Stomach (tissue), 9 donors: ENCODE results near the gene MRPL34. TPM values are rescaled to one million over a fixed set of nuclear protein-coding genes. Genes with fewer than 3 reads are reported as not detected.

Experiments
- DNase-seq, 2 donors: peaks; one replicate each; pipeline versions ENCODE4 v3.0.0 to v3.0.0-alpha.2; 2013 to 2019
- H3K27ac ChIP-seq, 5 donors: fragments of 200-600 bp in 4 of 5; sonication (generic) in 4 of 5; one replicate each; pipeline ENCODE4 v1.5.1; 2013 to 2019; ENCODE audit warnings: mild to moderate bottlenecking in 1 of 5, moderate library complexity in 1 of 5
- H3K27me3 ChIP-seq, 3 donors: fragments of 200-600 bp; sonication (generic); one replicate each; pipeline ENCODE4 v1.5.1; 2017 to 2019; ENCODE audit warnings: mixed run types in 1 of 3
- H3K36me3 ChIP-seq, 4 donors: fragments of 200-600 bp; sonication (generic); 1 replicate in 3 of 4; 2 replicates in 1 of 4; pipeline ENCODE4 v1.5.1; 2016 to 2019
- H3K4me1 ChIP-seq, 4 donors: fragments of 200-600 bp; sonication (generic); one replicate each; pipeline ENCODE4 v1.5.1; 2016 to 2019
- H3K4me3 ChIP-seq, 4 donors: fragments of 200-600 bp; sonication (generic) in 3 of 4; one replicate each; pipeline ENCODE4 v1.5.1; 2016 to 2019; ENCODE audit warnings: mild to moderate bottlenecking in 1 of 4
- H3K9me3 ChIP-seq, 4 donors: fragments of 200-600 bp; sonication (generic); one replicate each; pipeline ENCODE4 v1.5.1; 2016 to 2019
- EP300 ChIP-seq: sonication (generic); formaldehyde crosslinking; IDR thresholded peaks from one replicate; pipeline ENCODE4 v1.6.1; 2017; ENCODE audit warnings: antibody characterized with exemption
- POLR2A ChIP-seq, 4 donors: fragments of 450-650 bp; IDR thresholded peaks; one replicate each; pipeline ENCODE4 v1.6.1; 2016; ENCODE audit warnings: antibody characterized with exemption in 4 of 4, control low read depth in 2 of 4, mild to moderate bottlenecking in 1 of 4, moderate library complexity in 1 of 4
- POLR2AphosphoS5 ChIP-seq, 3 donors: sonication (generic); formaldehyde crosslinking; IDR thresholded peaks; one replicate each; pipeline ENCODE4 v1.6.1; 2016; ENCODE audit warnings: antibody characterized with exemption in 3 of 3
- WGBS, 5 donors: extraction: QIAGEN DNeasy Blood & Tissue Kit in 3 of 5; methylation state at CpG; one replicate each; pipeline versions ENCODE4 v1.1.5 to v1.1.7; 2013 to 2018; 5-methylcytosine and 5-hydroxymethylcytosine counted together
- intact Hi-C: fragments of 100-400 bp; cut with DNase I; formaldehyde crosslinking; loops from one replicate; pipeline ENCODE4 v1.15.1; 2023; ENCODE audit warnings: low total_unique reads
- polyA plus RNA-seq, 3 donors: library from polyadenylated mRNA; stranded (reverse); fragments of 200-250 nt; gene quantifications; one replicate each; pipeline ENCODE4 v1.2.3, GENCODE V29; 2013
- total RNA-seq, 5 donors: library from RNA; depleted of rRNA; stranded (reverse); fragments of >200 nt; gene quantifications; one replicate each; pipeline versions ENCODE4 v1.1.0 to v1.2.3, GENCODE V29; 2014 to 2016
- TF ChIP-seq, protein P1 (sequence below), 7 experiments: fragments of 450-650 bp in 4 of 7; fragments of 200-600 bp in 3 of 7; sonication (generic) in 3 of 7; IDR thresholded peaks; one replicate each; pipeline ENCODE4 v1.5.1; 2016 to 2019; ENCODE audit warnings: antibody characterized with exemption in 7 of 7, control low read depth in 2 of 7, mild to moderate bottlenecking in 1 of 7
- donor health status: healthy with polysubstance abuse.
- donor health status: Bipolar disorder and iron deficiency.
- donor health status: healthy.

Gene MRPL34
- total and polyA plus RNA-seq, 8 donors = 6.6 to 200 (median 155) TPM

DNA sequence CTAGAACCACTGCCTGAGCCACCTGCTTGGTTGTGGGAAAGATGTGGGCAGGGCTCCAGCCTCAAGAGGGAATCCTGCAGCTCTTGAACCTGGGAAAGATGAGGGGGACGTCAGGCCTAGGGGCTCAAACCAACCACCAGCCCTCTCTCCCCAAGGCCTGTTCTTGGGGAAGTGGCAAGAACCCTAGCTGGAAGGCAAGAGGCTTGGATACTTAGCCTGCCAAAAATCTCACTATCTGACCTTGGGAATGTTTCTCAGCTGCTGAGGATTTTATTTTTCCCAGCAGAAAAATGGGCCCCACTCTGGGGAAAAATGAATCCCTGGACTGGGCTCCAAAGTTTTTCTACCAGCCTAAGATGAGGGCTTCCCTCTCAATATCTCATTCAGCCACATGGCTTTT, 45.7 kb upstream of the MRPL34 start:
- Histone ChIP-seq H3K4me3 (no peak overlapping the region), H3K36me3 (no peaks in the 10 kb centered on the region), H3K27ac (no peak overlapping the region), H3K9me3 (peaks cover 0 to 9% (median 4%) of the 10 kb centered on the region in 4 donors), H3K4me1 (peaks cover 0 to 5% (median 0%) of the 10 kb centered on the region in 4 donors), H3K27me3 (no peaks in the 10 kb centered on the region)
- no peak for TF ChIP-seq EP300
- no peak for TF ChIP-seq POLR2AphosphoS5 (IDR thresholded peaks at IDR 0.05)
- TF ChIP-seq, protein P1, sequence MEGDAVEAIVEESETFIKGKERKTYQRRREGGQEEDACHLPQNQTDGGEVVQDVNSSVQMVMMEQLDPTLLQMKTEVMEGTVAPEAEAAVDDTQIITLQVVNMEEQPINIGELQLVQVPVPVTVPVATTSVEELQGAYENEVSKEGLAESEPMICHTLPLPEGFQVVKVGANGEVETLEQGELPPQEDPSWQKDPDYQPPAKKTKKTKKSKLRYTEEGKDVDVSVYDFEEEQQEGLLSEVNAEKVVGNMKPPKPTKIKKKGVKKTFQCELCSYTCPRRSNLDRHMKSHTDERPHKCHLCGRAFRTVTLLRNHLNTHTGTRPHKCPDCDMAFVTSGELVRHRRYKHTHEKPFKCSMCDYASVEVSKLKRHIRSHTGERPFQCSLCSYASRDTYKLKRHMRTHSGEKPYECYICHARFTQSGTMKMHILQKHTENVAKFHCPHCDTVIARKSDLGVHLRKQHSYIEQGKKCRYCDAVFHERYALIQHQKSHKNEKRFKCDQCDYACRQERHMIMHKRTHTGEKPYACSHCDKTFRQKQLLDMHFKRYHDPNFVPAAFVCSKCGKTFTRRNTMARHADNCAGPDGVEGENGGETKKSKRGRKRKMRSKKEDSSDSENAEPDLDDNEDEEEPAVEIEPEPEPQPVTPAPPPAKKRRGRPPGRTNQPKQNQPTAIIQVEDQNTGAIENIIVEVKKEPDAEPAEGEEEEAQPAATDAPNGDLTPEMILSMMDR (IDR thresholded peaks at IDR 0.05) = no peak
- TF ChIP-seq POLR2A (IDR thresholded peaks at IDR 0.05) = no peak
- intact Hi-C loops = no loop called here
- 56 to 68% (median 64%) methylated on average over 1 of the region's 1 CpG for WGBS, 5 donors
- DNase-seq = no peak

DNA sequence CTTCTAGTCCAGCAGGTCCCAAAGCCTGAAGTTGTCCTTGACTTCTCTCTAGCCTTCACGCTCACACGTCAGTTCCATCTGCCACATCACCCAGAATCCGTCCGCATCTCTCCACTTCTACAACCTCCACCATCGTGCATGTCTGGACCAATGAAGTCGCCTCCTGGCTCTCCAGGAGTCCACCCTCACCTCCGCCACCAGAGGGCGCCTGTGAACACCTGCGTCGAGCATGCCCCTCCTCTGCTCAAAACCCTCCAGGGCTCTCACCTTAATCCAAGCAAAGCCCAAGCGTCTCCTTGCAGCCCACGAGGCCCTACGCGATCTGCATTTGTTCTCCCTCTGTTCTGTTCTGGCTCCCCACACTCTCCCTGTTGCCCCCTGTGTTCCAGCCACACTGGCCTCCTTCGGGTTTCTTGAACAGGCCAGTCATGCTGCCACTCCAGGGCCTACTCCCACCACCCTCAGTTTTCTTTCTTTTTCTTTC, 44.8 kb upstream of the MRPL34 start:
- H3K4me1 ChIP-seq = peaks cover 0 to 5% (median 0%) of the 10 kb centered on the region in 4 donors
- H3K9me3 ChIP-seq = peaks cover 0 to 9% (median 4%) of the 10 kb centered on the region in 4 donors
- DNase-seq = peak; percentile 90 to 91
- H3K27ac ChIP-seq = no peak overlapping the region
- no peaks in the 10 kb centered on the region for H3K36me3 ChIP-seq
- no peak overlapping the region for H3K4me3 ChIP-seq
- 13 to 17% (median 15%) methylated on average over 15 of the region's 15 CpGs for WGBS, 5 donors
- H3K27me3 ChIP-seq = no peaks in the 10 kb centered on the region
- intact Hi-C loops = no loop called here
- no peak for TF ChIP-seq POLR2A (IDR thresholded peaks at IDR 0.05)
- peak in 2 of 3 donors; percentile 13 to 51 for TF ChIP-seq POLR2AphosphoS5 (IDR thresholded peaks at IDR 0.05)
- TF ChIP-seq, protein P1 (IDR thresholded peaks at IDR 0.05) = peak in 5 of 7 experiments; percentile 90 to 93 (median 91)
- TF ChIP-seq EP300 = no peak

DNA sequence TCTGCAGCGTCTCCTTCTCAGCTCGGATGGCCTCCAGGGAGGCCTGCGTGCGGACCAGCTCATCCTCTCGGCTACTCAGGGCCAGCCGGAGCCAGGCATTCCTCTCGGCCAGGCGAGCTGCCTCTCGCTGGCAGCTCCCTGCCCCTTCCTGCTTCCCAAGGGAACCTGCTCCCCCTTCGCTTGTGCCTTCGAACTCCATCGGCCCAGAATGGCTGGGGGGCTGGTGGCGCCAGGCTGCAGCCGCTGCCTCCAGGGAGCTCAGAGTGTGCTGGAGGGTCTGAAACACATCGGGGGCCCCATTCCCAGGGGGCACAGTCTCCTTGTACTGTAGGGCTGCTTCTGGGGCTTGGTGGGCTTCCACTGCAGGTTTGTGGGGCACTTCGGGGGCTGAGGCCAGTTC, 43.1 kb upstream of the MRPL34 start:
- TF ChIP-seq POLR2A (IDR thresholded peaks at IDR 0.05) (no peak), EP300 (no peak), POLR2AphosphoS5 (IDR thresholded peaks at IDR 0.05) (no peak)
- TF ChIP-seq, protein P1 (IDR thresholded peaks at IDR 0.05) = no peak
- 65 to 85% (median 80%) methylated on average over 6 to 16 of the region's 16 CpGs for WGBS, 5 donors

DNA sequence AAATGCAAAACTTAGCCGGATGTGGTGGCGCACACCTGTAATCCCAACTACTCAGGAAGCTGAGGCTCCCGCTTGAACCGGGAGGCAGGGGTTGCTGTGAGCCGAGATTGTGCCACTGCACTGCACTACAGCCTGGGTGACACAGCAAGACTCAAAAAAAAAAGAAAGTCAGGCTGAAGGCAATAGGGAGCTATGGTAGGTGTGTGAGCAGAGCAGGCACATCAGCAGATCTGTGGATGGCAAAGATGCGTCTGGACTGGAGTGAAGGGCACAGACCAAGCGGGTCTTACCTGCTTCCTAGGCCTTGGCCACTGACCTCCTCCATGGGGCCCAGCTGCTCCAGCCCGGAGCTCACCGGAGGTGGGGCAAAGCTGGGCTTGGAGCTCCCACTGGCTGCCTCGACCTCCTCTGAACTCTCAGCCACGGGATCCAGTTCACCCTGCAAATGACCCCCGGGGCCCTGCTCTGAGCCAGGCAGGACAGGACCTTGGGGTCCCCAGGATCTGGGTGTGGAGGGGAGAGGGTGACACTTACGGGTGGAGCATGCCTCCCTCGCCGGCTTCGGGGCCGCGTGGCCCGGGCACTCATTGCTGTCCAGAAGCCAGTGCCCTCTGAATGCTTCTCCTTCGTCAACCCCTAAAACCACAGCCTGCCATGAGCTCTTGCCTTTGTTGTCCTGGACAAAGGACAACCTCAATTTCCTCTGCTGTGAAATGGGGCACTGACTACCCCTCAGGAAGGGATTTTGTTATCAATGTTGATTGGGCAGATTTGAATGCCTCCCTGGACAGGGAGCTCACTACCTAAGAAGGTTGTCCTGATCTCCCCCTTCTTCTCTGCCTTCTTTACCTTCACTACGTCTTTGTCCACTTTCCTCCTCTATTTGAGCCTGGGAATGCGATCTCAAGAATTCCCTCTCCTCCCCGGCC, 41.7 kb upstream of the MRPL34 start:
- peak overlapping the region; percentile 13 to 38 (median 28) for H3K4me3 ChIP-seq
- peaks cover 6 to 24% (median 17%) of the 10 kb centered on the region in 4 donors for H3K4me1 ChIP-seq
- intact Hi-C loops = no loop called here
- DNase-seq = no peak
- peaks cover 0 to 4% (median 4%) of the 10 kb centered on the region in 4 donors for H3K36me3 ChIP-seq
- H3K9me3 ChIP-seq = peaks cover 0 to 9% (median 4%) of the 10 kb centered on the region in 4 donors
- TF ChIP-seq POLR2A (IDR thresholded peaks at IDR 0.05) (no peak), EP300 (no peak), POLR2AphosphoS5 (IDR thresholded peaks at IDR 0.05) (no peak)
- TF ChIP-seq, protein P1 (IDR thresholded peaks at IDR 0.05) = no peak
- peak overlapping the region in 4 of 5 donors; percentile 36 to 55 (median 49) for H3K27ac ChIP-seq
- WGBS, 5 donors = 75 to 90% (median 83%) methylated on average over 20 to 23 of the region's 23 CpGs
- H3K27me3 ChIP-seq = no peaks in the 10 kb centered on the region

More for the DNA sequence above, 43.1 kb upstream of the MRPL34 start:
- no peaks in the 10 kb centered on the region for H3K27me3 ChIP-seq
- no peak overlapping the region for H3K27ac ChIP-seq
- DNase-seq = no peak
- peak overlapping the region in 1 of 4 donors; percentile 38 for H3K4me3 ChIP-seq
- peaks cover 0 to 9% (median 4%) of the 10 kb centered on the region in 4 donors for H3K9me3 ChIP-seq
- no peaks in the 10 kb centered on the region for H3K36me3 ChIP-seq
- intact Hi-C loops = no loop called here
- H3K4me1 ChIP-seq = peaks cover 0 to 9% (median 3%) of the 10 kb centered on the region in 4 donors
